ENCODE results near the gene RBPMS2.

DNA sequence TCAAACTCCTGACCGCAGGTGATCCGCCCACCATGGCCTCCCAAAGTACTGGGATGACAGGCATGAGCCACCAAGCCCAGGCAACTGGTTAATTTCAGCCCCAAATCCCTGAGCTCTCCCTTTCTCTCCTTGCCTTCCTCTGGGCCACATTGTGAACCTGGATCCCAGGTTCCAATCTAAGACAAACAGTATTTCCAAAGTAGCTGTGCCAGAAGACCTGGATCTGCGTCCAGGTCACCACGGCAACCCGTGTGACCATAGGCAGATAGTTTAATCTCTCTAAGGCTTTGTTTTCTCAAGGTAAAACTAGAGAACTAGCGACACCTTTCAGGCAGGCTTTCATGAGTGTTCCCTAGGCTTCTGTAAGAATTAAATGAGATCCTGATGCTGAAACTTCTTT is 5.9 kb upstream of the RBPMS2 start:
- TF ChIP-seq POLR2A (IDR thresholded peaks at IDR 0.05) (no peak), EP300 (IDR thresholded peaks at IDR 0.05) (no peak)
